Measurements from ENCODE around the gene DDIT3.
"Not testable (repeated sequence)": the region's sequence is repeated elsewhere in the genome, so short reads cannot be mapped to it uniquely, and the experiment has no call there.

Gene DDIT3, protein sequence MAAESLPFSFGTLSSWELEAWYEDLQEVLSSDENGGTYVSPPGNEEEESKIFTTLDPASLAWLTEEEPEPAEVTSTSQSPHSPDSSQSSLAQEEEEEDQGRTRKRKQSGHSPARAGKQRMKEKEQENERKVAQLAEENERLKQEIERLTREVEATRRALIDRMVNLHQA

GRCh38 chr12:57520053-57520818, at the start of gene DDIT3:
DDIT3 (minus strand) TSS chr12:57520514; CDS start chr12:57517406, 3,108 bp downstream.
- DNase-seq (ENCODE audit: low read depth in 2 of 2): peak; percentile 99 to 100

DNA sequence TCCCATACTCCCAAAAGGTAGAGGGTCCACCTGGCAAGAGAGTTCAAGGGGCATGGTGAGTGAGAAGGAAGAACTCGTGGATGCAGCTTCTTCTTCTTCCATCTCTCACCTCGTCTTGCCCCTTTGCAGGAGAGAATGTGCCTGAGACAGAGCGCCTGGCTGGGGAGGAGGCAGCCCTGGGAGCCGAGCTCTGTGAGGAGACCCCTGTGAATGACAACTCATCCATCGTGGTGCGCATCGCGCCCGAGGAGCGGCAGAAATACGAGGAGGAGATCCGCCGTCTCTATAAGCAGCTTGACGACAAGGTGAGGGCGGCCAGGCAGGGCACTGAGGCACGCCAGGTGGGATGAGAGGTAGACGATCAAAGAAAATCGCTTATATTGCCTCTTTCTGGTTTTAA, 49.5 kb upstream of the DDIT3 start:
- DNase-seq (ENCODE audit: low read depth in 2 of 2): no peak

GRCh38 chr12:57568838-57569237, 48.5 kb upstream of the DDIT3 start:
- no peak for DNase-seq (ENCODE audit: low read depth in 2 of 2)

- no peak for DNase-seq (ENCODE audit: low read depth in 2 of 2)
Measured at GRCh38 chr12:57564178-57564740, 43.9 kb upstream of the DDIT3 start.

- no peak for DNase-seq (ENCODE audit: low read depth in 2 of 2)
Measured at GRCh38 chr12:57563358-57563757, 43.0 kb upstream of the DDIT3 start.

DNA sequence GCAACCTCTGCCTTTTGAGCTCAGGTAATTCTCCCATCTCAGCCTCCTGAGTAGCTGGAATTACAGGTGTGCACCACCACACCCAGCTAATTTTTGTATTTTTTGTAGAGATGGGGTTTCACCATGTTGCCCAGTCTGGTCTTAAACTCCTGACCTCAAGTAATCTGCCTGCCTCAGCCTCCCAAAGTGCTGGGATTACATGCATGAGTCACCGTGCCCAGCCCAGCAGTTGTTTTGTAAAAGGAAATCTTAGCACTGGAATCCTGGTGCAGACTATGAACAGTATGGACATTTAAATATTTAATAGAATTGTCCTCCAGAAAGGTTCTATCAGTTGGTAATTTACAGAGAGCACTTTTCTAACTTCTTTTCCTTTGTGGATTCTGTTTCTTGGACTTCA, 40.8 kb upstream of the DDIT3 start:
- DNase-seq (ENCODE audit: low read depth in 2 of 2): not testable (repeated sequence)

- DNase-seq (ENCODE audit: low read depth in 2 of 2): no peak
Measured at GRCh38 chr12:57560516-57560915, 40.2 kb upstream of the DDIT3 start.

DNA sequence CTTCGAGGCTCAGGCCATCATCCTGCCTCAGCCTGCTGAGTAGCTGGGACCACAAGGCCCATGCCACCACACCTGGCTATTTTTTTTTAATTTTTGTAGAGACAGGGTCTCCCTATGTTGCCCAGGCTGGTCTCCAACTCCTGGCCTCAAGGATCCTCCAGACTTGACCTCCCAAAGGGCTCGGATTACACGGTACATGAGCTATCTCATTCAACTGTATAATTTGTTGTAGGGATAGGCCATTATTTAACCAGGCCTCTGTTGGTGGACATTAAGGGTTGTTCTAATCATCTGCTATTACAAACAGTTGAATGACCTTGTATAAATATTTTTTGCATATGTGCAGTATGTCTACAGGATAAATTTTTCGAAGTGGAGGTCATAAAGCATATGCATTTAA, 38.5 kb upstream of the DDIT3 start:
- DNase-seq (ENCODE audit: low read depth in 2 of 2): no peak

DNA sequence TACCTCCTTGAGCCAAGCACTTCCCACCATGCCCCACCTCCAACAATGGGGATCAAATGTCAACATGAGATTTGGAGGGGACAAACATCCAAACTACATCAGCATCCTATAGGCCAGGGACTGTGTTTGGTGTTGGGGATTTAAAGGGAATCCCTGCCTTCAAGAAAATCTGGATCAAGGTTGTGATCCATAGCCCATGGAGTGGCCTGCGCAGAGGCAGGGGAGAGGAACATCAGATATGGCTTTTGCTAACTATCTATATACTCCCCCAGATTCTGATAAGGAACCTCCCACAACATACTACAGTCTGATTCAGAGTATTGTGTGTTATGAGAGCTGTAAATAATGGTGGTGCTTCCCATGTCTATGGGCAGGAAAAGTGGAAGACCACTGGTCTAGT, 34.6 kb upstream of the DDIT3 start:
- no peak for DNase-seq (ENCODE audit: low read depth in 2 of 2)

DNA sequence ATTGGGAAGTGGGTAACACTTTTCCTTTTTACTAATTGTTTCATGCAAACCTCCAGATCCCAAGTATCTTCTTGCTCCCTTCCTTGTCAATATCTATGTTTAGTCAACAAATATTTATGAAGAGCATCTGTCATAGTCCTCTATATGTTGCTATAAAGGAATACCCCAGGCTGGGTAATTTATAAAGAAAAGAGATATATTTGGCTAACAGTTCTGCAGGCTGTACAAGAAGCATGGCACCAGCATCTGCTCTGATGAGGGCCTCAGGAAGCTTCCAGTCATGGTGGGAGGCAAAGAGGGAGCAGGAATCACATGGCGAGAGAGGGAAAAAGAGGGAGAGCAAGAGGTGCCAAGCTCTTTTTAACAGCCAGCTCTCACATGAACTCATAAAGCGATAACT, 34.1 kb upstream of the DDIT3 start:
- no peak for DNase-seq (ENCODE audit: low read depth in 2 of 2)

DNA sequence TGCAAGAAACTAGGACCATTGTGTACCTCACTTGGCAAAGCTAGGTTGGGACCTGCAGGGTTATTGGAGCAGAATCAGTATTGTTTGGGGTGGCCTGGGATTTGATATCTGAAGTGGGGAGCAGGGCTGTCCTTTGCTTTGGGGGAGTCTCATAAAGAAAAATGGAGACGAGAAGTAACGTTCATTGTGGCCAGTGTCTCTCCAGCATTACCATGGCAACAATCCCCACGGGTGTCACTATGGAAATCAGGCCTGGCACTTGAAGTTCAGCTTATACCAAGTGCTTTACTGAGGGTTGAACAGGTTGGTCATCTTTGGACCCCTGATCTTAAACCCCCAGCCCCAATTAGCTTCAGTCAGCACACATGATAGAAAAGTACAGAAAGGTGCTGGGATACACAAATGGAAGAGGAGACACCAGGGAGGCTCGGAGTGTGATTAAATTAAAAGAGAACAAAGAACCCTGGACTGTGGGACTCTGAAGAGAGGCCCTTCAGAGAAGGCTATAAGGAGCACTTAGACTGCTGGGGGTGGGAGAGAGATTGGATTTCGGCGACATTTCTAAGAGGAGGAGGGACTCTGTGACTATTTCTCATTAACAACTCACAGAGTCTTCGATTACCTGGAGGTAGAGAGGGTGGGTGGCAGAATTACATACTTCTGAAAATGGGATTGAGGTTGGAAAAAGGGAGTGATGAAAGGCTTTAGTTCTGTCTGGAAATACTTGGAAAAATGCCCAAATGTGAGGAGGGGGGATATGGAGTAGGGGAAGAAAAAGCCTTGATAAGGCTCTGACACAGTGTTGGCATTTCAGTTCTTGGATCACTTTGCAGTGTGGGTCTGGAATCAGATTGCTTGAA, 33.3 kb upstream of the DDIT3 start:
- no peak for DNase-seq (ENCODE audit: low read depth in 2 of 2)

GRCh38 chr12:57552835-57553313, 32.6 kb upstream of the DDIT3 start:
- no peak for DNase-seq (ENCODE audit: low read depth in 2 of 2)

DNA sequence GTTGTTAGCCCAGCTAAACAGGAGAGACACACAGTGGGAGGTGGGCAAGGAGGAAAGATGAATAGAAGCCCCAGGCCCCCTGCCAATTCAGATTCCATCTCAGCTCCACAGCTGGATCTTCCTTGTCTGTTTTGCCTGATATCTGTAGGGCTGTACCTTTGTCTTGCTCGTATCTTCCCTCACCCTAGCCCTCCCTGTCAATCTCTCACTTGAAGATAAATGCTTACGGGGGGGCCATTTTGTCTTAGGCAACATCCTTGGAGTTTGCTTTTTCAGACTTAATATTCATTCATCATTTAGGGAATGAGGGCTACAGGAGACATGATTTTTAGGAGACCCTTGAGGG, 32.0 kb upstream of the DDIT3 start:
- DNase-seq (ENCODE audit: low read depth in 2 of 2): no peak

DNA sequence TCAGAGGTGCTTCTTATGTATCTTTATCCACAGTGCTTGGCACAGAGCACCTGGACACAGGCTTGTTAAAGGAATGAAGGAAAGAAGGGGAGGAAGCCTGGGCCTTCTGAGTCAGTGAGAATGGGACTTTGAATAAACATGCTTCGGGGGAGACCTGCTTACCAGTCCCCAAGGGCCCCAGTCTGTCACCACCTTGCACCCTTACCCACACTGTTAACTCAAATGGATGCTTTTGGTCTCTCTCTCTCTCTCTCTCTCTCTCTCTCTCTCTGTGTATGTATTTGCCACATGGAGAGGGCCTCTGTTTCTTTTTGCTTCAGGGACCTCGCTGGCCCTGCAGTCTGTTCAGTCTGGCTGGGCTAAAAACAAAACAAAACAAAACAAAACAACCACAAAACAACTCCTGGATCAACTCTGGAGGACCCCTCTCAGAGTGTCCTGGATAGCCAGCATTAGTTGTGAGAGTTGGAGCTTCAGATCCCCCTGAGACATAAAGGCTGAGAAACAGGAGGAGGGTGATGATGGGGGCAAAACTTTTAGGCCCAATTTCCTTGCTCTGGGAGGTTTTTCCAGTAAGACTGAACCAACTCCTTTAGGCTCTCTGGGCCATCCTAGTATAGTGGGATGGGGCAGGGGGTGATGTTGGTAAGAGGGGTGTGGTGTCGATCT, 31.5 kb upstream of the DDIT3 start:
- no peak for DNase-seq (ENCODE audit: low read depth in 2 of 2)

- no peak for DNase-seq (ENCODE audit: low read depth in 2 of 2)
Measured at GRCh38 chr12:57550641-57551549, 30.6 kb upstream of the DDIT3 start.

DNA sequence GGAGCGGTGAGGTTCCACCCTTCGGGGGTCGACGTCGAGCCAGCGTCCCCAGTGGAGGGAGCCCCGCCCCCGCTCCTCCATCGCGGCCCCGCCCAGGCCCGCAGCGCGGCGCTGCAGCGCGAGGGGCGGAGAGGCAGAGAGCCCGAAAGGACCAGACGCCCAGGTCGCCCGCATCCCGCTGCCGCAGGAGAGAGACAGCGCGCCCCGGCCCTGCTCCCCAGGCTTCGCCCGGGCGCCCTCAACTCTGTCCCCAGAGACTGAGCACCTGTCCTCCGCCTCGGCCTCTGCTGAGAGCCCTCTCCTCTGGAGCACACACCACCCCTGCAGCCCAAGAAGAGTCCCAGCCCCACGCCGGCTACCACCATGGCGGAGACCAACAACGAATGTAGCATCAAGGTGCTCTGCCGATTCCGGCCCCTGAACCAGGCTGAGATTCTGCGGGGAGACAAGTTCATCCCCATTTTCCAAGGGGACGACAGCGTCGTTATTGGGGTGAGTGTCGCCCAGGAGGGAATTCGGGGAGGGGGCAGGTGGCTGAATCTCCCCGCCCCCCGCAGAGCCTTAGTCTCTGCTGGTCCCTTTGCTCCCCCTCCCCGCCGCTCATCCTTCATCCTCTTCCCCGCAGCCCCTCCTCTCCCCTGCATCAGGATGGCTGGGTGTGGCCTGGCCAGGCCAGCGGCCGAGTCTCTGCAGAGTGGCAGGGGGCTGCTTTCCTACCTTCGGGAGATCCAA, 29.8 kb upstream of the DDIT3 start, which contains the start of gene KIF5A:
Gene KIF5A, plus strand, starts transcription at position 136 of the 732 bp plus-strand sequence. Its CDS starts 228 bp downstream, at position 364.
- peak; percentile 10 to 45 for DNase-seq (ENCODE audit: low read depth in 2 of 2)

- no peak for DNase-seq (ENCODE audit: low read depth in 2 of 2)
Measured at GRCh38 chr12:57549203-57549908, 29.0 kb upstream of the DDIT3 start.

DNA sequence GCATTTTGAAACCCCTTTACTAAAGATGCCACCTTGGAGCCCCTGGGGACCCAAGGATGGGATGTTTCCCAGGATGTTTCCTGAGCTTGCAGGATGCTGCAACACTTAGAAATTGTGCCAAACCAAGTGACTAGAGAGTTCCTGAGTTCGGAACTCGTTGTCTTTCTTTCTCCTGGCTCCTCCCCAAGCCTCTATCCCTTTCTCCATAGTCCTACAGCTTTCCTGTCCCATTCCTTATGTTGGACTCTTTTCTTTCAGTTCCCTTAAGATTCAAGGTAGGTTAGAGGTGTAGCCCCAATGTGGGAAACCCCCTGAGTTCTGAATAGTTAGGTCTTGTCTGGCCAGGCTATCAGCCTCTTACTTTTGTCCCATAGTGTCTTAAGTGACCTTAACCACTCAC, 28.2 kb upstream of the DDIT3 start:
- no peak for DNase-seq (ENCODE audit: low read depth in 2 of 2)

- DNase-seq (ENCODE audit: low read depth in 2 of 2): no peak
Measured at GRCh38 chr12:57548013-57548315, 27.6 kb upstream of the DDIT3 start.

All from stimulated activated CD8-positive, alpha-beta memory T cell treated with anti-CD3 and anti-CD28 coated beads, Interleukin-7, amount 100 ng/mL, for 4 hours (primary cell).